CD14-positive monocyte (primary cell): Measurements from ENCODE around the gene HECTD4. TPM values are rescaled to one million over a fixed set of nuclear protein-coding genes. Genes with fewer than 3 reads are reported as not detected.
A peak's percentile ranks its signal among the peaks of the same experiment; 100 is the strongest.

Experiments
- DNase-seq, 3 donors: peaks; one replicate each; pipeline ENCODE4 v3.0.0-alpha.2; 2011 to 2022
- H2AFZ ChIP-seq: 2 replicates; pipeline ENCODE4 v1.6.0; 2012; ENCODE audit warnings: mild to moderate bottlenecking, low read depth, low read length, inconsistent platforms; ENCODE audit not compliant: insufficient read depth, poor library complexity, severe bottlenecking
- H3K27ac ChIP-seq, 2 donors: 1 replicate in 1 of 2; 2 replicates in 1 of 2; pipeline ENCODE4 v1.5.1; 2012 to 2013; ENCODE audit warnings: low read length in 2 of 2, control low read depth in 1 of 2, inconsistent platforms in 1 of 2, low read depth in 1 of 2, mild to moderate bottlenecking in 1 of 2
- H3K27me3 ChIP-seq, 2 donors: one replicate each; pipeline versions ENCODE4 v1.6.0 to v1.6.1; 2011 to 2013; ENCODE audit warnings: low read length in 2 of 2; ENCODE audit not compliant: control insufficient read depth in 2 of 2, insufficient read depth in 2 of 2
- H3K36me3 ChIP-seq, 2 donors: replicated peaks in 1 of 2; 1 replicate in 1 of 2; 2 replicates in 1 of 2; pipeline versions ENCODE4 v1.5.1 to v1.6.1; 2012 to 2013; ENCODE audit warnings: low read length in 2 of 2, control low read depth in 1 of 2, inconsistent platforms in 1 of 2, mild to moderate bottlenecking in 1 of 2; ENCODE audit not compliant: insufficient read depth in 2 of 2, control insufficient read depth in 1 of 2
- H3K4me1 ChIP-seq, 2 donors: 1 replicate in 1 of 2; 2 replicates in 1 of 2; pipeline versions ENCODE4 v1.5.1 to v1.6.1; 2012 to 2013; ENCODE audit warnings: low read length in 2 of 2, control low read depth in 1 of 2, inconsistent platforms in 1 of 2, mild to moderate bottlenecking in 1 of 2, moderate library complexity in 1 of 2; ENCODE audit not compliant: insufficient read depth in 2 of 2, control insufficient read depth in 1 of 2
- H3K4me2 ChIP-seq: replicated peaks from 2 replicates; pipeline ENCODE3; 2012; ENCODE audit warnings: low read length, moderate library complexity, mild to moderate bottlenecking; ENCODE audit not compliant: poor library complexity, severe bottlenecking; ENCODE audit errors: extremely low read depth
- H3K4me3 ChIP-seq, 3 experiments: fragments of 200-600 bp in 1 of 3; sonication (generic) in 1 of 3; replicated peaks in 1 of 3; 1 replicate in 2 of 3; 2 replicates in 1 of 3; pipeline ENCODE4 v1.5.1; 2011 to 2013; ENCODE audit warnings: low read length in 3 of 3, mild to moderate bottlenecking in 3 of 3, control low read depth in 2 of 3, low read depth in 2 of 3, inconsistent platforms in 1 of 3, moderate library complexity in 1 of 3
- H3K79me2 ChIP-seq: 2 replicates; pipeline ENCODE4 v1.6.0; 2012; ENCODE audit warnings: mild to moderate bottlenecking, control low read depth, inconsistent platforms, low read length, moderate library complexity; ENCODE audit not compliant: insufficient read depth
- H3K9ac ChIP-seq: 2 replicates; pipeline ENCODE4 v1.6.0; 2017; ENCODE audit warnings: low read length, mild to moderate bottlenecking; ENCODE audit not compliant: insufficient read depth, poor library complexity, severe bottlenecking
- H3K9me3 ChIP-seq, 2 donors: replicated peaks in 1 of 2; 1 replicate in 1 of 2; 2 replicates in 1 of 2; pipeline versions ENCODE4 v1.5.1 to v1.6.1; 2012 to 2013; ENCODE audit warnings: low read length in 2 of 2, control low read depth in 1 of 2; ENCODE audit not compliant: control insufficient read depth in 1 of 2, insufficient read depth in 1 of 2
- H4K20me1 ChIP-seq: 2 replicates; pipeline ENCODE4 v1.6.0; 2012; ENCODE audit warnings: mild to moderate bottlenecking, low read length, control low read depth, moderate library complexity; ENCODE audit not compliant: insufficient read depth
- H3K27ac Mint-ChIP-seq, 7 donors: one replicate each; pipeline ENCODE4 v1.8.0; 2020; ENCODE audit warnings: mild to moderate bottlenecking in 7 of 7, mixed read lengths in 7 of 7, moderate library complexity in 6 of 7, inconsistent platforms in 2 of 7
- H3K27me3 Mint-ChIP-seq, 3 donors: one replicate each; pipeline ENCODE4 v1.8.0; 2021 to 2022; ENCODE audit warnings: low read depth in 3 of 3, mild to moderate bottlenecking in 3 of 3, mixed read lengths in 3 of 3, moderate library complexity in 3 of 3, inconsistent platforms in 1 of 3
- H3K36me3 Mint-ChIP-seq, 2 donors: one replicate each; pipeline ENCODE4 v1.8.0; 2020; ENCODE audit warnings: mixed read lengths in 2 of 2, inconsistent platforms in 1 of 2, mild to moderate bottlenecking in 1 of 2
- H3K4me1 Mint-ChIP-seq: one replicate; pipeline ENCODE4 v1.8.0; 2020; ENCODE audit warnings: mild to moderate bottlenecking, mixed read lengths
- H3K4me3 Mint-ChIP-seq, 2 donors: one replicate each; pipeline ENCODE4 v1.8.0; 2020; ENCODE audit warnings: mild to moderate bottlenecking in 2 of 2, mixed read lengths in 2 of 2, moderate library complexity in 1 of 2
- H3K9me3 Mint-ChIP-seq, 7 donors: one replicate each; pipeline ENCODE4 v1.8.0; 2020 to 2022; ENCODE audit warnings: mixed read lengths in 7 of 7, mild to moderate bottlenecking in 6 of 7, moderate library complexity in 6 of 7, inconsistent platforms in 2 of 7
- WGBS: methylation state at CpG from one replicate; pipeline ENCODE4 v1.1.5; 2013; ENCODE audit warnings: missing lambda C conversion rate; ENCODE audit not compliant: insufficient coverage; 5-methylcytosine and 5-hydroxymethylcytosine counted together
- intact Hi-C, 2 donors: fragments of 100-400 bp; cut with micrococcal nuclease; formaldehyde crosslinking; loops; one replicate each; pipeline versions ENCODE4 v1.15.0 to v1.15.1; 2023
- polyA plus RNA-seq, 3 donors: library from polyadenylated mRNA; depleted of rRNA in 1 of 3; unstranded in 2 of 3; stranded (reverse) in 1 of 3; fragments of 300-500 nt in 2 of 3; fragments of >200 nt in 1 of 3; fragmentation: Illumina TruSeq in 2 of 3; gene quantifications; 1 replicate in 2 of 3; 2 replicates in 1 of 3; pipeline ENCODE4 v1.2.3, GENCODE V29; 2012 to 2021
- TF ChIP-seq, protein P1 (sequence below): fragments of 200-600 bp; IDR thresholded peaks from one replicate; pipeline ENCODE4 v1.8.0; 2022; ENCODE audit warnings: antibody characterized with exemption, mild to moderate bottlenecking

HECTD4 gene
- polyA plus RNA-seq, 3 donors = 0.73 to 18.3 (median 2.4) TPM

DNA sequence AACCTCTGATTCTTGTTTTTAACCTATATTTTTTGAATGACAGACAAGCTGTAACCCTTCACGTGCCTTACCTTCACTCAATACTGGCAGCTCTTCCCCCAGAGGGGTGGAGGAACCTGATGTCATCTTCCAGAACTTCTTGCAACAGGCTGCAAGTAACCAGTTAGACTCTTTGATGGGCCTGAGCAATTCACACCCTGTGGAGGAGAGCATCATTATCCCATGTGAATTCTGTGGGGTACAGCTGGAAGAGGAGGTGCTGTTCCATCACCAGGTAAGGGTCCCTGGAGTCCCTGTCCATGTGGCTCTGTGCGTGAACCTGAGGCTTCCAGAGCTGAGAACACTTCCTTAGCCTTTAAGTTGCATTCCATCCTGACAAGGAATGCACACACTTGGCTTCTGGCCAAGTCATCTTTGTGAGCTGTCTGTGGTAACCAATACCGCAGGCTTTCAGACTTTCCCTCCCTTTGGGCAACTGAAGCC is 234.2 kb downstream of the HECTD4 start:
- Histone ChIP-seq H3K9ac (no peak overlapping the region), H3K27me3 (no peaks in the 10 kb centered on the region), H3K4me3 (no peak overlapping the region), H4K20me1 (peaks cover 58% of the 10 kb centered on the region), H3K4me1 (peaks cover 4 to 22% of the 10 kb centered on the region in 2 donors), H3K9me3 (no peaks in the 10 kb centered on the region), H3K79me2 (peaks cover 3% of the 10 kb centered on the region), H2AFZ (no peak overlapping the region), H3K4me2 (no peak overlapping the region), H3K27ac (peak overlapping the region in 1 of 2 donors; percentile 52), H3K36me3 (peaks cover 86 to 95% of the 10 kb centered on the region in 2 donors)
- H3K4me3 Mint-ChIP-seq = no peak overlapping the region
- TF ChIP-seq, protein P1, sequence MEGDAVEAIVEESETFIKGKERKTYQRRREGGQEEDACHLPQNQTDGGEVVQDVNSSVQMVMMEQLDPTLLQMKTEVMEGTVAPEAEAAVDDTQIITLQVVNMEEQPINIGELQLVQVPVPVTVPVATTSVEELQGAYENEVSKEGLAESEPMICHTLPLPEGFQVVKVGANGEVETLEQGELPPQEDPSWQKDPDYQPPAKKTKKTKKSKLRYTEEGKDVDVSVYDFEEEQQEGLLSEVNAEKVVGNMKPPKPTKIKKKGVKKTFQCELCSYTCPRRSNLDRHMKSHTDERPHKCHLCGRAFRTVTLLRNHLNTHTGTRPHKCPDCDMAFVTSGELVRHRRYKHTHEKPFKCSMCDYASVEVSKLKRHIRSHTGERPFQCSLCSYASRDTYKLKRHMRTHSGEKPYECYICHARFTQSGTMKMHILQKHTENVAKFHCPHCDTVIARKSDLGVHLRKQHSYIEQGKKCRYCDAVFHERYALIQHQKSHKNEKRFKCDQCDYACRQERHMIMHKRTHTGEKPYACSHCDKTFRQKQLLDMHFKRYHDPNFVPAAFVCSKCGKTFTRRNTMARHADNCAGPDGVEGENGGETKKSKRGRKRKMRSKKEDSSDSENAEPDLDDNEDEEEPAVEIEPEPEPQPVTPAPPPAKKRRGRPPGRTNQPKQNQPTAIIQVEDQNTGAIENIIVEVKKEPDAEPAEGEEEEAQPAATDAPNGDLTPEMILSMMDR = no peak
- H3K27ac Mint-ChIP-seq = peak overlapping the region in 3 of 7 donors; percentile 16 to 67 (median 41)
- WGBS = 92% methylated on average over 3 of the region's 3 CpGs
- DNase-seq = no peak
- peaks cover 18% of the 10 kb centered on the region for H3K4me1 Mint-ChIP-seq
- H3K36me3 Mint-ChIP-seq = peaks cover 75 to 89% of the 10 kb centered on the region in 2 donors
- no peaks in the 10 kb centered on the region for H3K9me3 Mint-ChIP-seq
- no peaks in the 10 kb centered on the region for H3K27me3 Mint-ChIP-seq
- intact Hi-C loops = loop anchor here in 1 of 2 donors (10.0 kb wide), 1 partner anchor 53 kb away; no protein-coding TSS in a partner anchor

DNA sequence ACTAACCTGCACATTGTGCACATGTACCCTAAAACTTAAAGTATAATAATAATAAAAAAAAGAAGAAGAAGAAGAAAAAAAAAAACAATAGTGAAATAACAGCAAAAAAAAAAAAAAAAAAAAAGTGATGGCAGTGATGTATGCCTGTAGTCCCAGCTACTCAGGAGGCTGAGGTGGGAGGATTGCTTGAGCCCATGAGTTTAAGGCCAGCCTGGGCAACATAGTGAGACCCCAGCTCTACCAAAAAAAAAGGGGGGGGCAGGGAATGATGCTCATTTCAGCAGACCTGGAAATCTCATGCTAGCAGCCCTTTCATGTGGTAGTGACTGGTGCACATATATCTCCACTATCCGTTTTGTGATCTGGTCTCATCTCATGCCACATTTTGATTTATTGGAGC is 236.1 kb downstream of the HECTD4 start:
- peaks cover 7% of the 10 kb centered on the region for H3K79me2 ChIP-seq
- H3K4me2 ChIP-seq = no peak overlapping the region
- DNase-seq = no peak
- H3K36me3 ChIP-seq = peaks cover 83 to 95% of the 10 kb centered on the region in 2 donors
- no peaks in the 10 kb centered on the region for H3K9me3 ChIP-seq
- peaks cover 25% of the 10 kb centered on the region for H3K4me1 Mint-ChIP-seq
- H3K9me3 Mint-ChIP-seq = no peaks in the 10 kb centered on the region
- H3K9ac ChIP-seq = no peak overlapping the region
- H3K27ac ChIP-seq = no peak overlapping the region
- H3K27ac Mint-ChIP-seq = peak overlapping the region in 1 of 7 donors; percentile 47
- peaks cover 14 to 32% of the 10 kb centered on the region in 2 donors for H3K4me1 ChIP-seq
- TF ChIP-seq, protein P1 = no peak
- peaks cover 49% of the 10 kb centered on the region for H4K20me1 ChIP-seq
- H3K4me3 ChIP-seq = no peak overlapping the region
- no peak overlapping the region for H2AFZ ChIP-seq
- no peaks in the 10 kb centered on the region for H3K27me3 Mint-ChIP-seq
- no CpG with 5 or more reads among the region's 1 CpG for WGBS
- H3K27me3 ChIP-seq = no peaks in the 10 kb centered on the region
- H3K36me3 Mint-ChIP-seq = peaks cover 77 to 89% of the 10 kb centered on the region in 2 donors
- H3K4me3 Mint-ChIP-seq = no peak overlapping the region
- intact Hi-C loops = loop anchor here in 1 of 2 donors (10.0 kb wide), 1 partner anchor 51 kb away; no protein-coding TSS in a partner anchor
